Bronchial epithelial cell (primary cell): ENCODE results near the gene FHOD3. TPM values are rescaled to one million over a fixed set of nuclear protein-coding genes. Genes with fewer than 3 reads are reported as not detected.

Source experiments
- DNase-seq: peaks from one replicate; pipeline ENCODE4 v3.0.0-alpha.2; 2010; ENCODE audit warnings: low read depth
- FAIRE-seq: peaks from 2 replicates; lab custom pipeline; 2011; peaks lifted over from hg19 to GRCh38; lab: Jason Lieb, UNC
- H3K27me3 ChIP-seq: 2 replicates; pipeline ENCODE4 v1.5.1; 2011; ENCODE audit warnings: low read length; ENCODE audit not compliant: control insufficient read depth, insufficient read depth
- H3K36me3 ChIP-seq: 2 replicates; pipeline ENCODE4 v1.5.1; 2011; ENCODE audit warnings: low read length; ENCODE audit not compliant: control insufficient read depth, insufficient read depth
- H3K4me3 ChIP-seq: 2 replicates; pipeline ENCODE4 v1.5.1; 2011; ENCODE audit warnings: mild to moderate bottlenecking, low read depth, low read length, control low read depth
- total RNA-seq: library from RNA; depleted of rRNA; stranded (reverse); fragments of >200 nt; gene quantifications from 2 replicates; pipeline ENCODE4 v1.2.1, GENCODE V29; 2014
- TF ChIP-seq, protein P1 (sequence below): IDR thresholded peaks from 2 replicates; pipeline ENCODE4 v1.5.1; 2011; ENCODE audit warnings: mild to moderate bottlenecking, moderate library complexity, low read length, control low read depth, inconsistent platforms; ENCODE audit not compliant: insufficient read depth, severe bottlenecking

FHOD3 gene
- total RNA-seq, 1 donor from 2014 or later = 15.8 TPM

DNA sequence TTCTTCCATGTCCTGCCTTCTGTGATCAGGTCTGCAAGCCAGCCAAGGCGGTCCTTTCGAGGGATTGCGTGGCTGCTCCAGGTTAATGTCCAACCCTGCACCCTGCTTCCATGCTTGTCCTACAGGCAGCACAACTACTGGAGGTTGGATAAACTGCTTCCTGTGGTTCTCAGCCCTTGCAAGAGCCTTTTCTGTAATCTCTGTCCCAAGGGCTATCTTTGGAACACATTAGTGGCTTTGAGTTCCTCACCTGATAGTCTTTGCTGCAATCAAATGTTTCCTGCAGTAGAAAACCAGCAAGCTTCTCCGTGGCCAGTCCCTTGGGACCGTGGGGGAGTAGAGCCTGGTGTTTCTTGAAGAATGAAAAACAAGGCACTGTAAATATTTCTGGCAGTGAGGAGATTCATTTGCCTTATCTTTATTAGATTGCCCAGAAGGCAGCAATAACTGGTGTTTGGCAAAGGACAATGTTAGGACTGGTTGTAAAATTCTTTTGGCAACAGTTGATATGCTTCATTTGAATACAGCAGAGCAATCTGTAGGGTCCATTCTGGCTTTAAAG lies 214.4 kb downstream of the FHOD3 start:
- TF ChIP-seq, protein P1, sequence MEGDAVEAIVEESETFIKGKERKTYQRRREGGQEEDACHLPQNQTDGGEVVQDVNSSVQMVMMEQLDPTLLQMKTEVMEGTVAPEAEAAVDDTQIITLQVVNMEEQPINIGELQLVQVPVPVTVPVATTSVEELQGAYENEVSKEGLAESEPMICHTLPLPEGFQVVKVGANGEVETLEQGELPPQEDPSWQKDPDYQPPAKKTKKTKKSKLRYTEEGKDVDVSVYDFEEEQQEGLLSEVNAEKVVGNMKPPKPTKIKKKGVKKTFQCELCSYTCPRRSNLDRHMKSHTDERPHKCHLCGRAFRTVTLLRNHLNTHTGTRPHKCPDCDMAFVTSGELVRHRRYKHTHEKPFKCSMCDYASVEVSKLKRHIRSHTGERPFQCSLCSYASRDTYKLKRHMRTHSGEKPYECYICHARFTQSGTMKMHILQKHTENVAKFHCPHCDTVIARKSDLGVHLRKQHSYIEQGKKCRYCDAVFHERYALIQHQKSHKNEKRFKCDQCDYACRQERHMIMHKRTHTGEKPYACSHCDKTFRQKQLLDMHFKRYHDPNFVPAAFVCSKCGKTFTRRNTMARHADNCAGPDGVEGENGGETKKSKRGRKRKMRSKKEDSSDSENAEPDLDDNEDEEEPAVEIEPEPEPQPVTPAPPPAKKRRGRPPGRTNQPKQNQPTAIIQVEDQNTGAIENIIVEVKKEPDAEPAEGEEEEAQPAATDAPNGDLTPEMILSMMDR = no peak
- Histone ChIP-seq H3K4me3 (no peak overlapping the region), H3K27me3 (no peaks in the 10 kb centered on the region), H3K36me3 (no peaks in the 10 kb centered on the region)
- FAIRE-seq (no peak), DNase-seq (no peak)

DNA sequence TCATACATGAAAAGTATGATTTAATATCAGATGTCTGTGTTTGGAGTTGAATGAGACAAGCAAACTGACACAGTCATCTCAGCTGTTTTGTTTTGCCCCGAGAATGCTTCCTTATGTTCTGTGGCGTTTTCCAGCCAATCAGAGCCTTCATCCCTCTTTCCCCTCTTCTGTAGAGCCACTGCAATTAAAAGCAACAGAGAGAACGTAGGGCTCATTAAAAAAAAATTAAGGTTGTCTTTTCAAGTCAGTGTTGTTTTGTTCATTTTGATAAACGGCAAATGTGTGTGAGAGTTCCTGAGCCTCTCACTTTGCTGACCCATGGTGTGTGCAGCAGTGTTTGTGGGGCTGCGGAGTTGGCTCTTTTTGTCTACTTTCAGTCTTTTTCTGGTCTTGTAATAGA lies 216.0 kb downstream of the FHOD3 start:
- Histone ChIP-seq H3K27me3 (no peaks in the 10 kb centered on the region), H3K4me3 (no peak overlapping the region), H3K36me3 (no peaks in the 10 kb centered on the region)
- TF ChIP-seq, protein P1 = no peak
- FAIRE-seq = no peak
- no peak for DNase-seq

DNA sequence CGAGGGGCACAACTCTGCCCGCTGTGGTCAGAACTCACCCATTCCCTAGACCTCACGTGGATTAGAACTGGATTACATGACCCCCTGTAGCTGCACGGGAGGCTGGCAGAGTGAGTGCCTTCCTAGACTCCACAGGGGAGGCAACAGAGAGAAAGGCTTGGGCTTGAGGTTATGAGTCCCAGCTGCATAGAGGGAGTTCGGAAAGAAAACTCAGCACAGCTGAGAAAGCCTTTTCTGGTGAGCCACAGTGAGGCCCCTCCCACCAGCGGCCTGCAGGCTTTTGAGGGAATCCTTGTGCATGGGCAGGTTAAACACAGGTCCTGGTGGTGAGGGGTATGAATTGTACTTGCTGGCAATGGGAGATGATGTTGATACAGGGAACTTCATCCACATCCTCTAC lies 217.3 kb downstream of the FHOD3 start:
- DNase-seq (no peak), FAIRE-seq (no peak)
- Histone ChIP-seq H3K4me3 (no peak overlapping the region), H3K27me3 (no peaks in the 10 kb centered on the region), H3K36me3 (no peaks in the 10 kb centered on the region)
- TF ChIP-seq, protein P1 = no peak

DNA sequence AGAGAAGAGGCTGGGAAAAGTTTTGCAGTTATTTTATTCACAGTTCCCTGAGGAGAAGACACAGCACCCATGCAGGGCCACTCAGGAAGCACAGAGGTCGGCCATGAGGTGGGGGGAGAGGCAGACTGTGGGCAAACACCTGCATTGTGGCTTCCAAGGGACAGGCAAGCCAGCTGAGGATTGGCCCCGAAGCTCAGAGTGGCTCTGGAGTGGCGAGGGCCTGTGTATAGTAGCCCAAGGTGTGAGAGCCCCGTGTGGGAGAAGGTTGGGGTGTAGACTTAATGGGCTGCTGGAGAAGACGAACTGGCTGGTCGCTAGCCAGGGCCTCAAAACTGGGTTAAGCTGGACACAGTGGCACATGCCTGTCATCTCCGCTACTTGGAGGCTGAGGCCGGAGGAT lies 218.7 kb downstream of the FHOD3 start:
- no peak for DNase-seq
- Histone ChIP-seq H3K36me3 (no peaks in the 10 kb centered on the region), H3K4me3 (no peak overlapping the region), H3K27me3 (no peaks in the 10 kb centered on the region)
- no peak for FAIRE-seq
- TF ChIP-seq, protein P1 = no peak

DNA sequence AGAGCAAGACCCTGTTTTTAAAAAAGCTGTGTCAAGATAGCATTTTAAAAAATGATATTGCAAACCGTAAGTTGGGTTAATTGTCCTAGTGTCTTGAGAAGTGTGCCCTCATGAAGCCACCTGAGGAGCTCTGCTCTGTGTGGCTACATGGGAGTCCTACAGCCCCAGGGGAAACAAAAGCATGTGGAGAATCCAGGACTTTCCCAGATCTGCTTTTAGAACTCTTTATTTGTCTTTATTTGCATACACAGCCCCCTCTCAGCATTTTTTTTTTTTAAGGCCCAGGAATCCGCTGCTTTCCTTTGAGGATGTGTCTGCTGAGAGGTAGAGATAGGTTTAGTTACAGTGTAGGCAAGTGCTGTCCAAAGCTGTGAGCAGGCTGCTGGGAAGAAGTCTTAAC lies 219.2 kb downstream of the FHOD3 start:
- Histone ChIP-seq H3K36me3 (no peaks in the 10 kb centered on the region), H3K27me3 (no peaks in the 10 kb centered on the region), H3K4me3 (no peak overlapping the region)
- TF ChIP-seq, protein P1 = no peak
- FAIRE-seq (no peak), DNase-seq (no peak)

DNA sequence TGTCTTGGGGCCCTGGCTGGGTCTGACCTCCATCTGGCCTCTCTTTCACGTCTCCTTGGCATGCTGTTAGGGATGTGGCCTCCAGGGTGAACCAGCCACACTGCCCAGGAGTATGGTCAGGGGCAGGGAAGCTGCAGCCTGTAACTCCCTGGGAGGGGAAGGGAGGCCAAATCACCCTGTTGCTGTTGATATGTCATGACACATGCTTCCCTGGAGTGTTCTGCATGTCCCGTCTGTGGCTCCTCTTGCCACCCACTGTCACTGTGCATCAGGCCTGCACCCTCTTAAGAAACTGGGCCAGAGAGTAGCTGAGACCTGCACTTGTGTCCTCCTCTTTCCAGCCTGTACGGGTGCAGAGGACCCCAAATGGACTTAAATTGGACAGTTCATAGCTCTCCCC lies 221.3 kb downstream of the FHOD3 start:
- peak; percentile 36 for FAIRE-seq
- no peak for DNase-seq
- H3K36me3 ChIP-seq = no peaks in the 10 kb centered on the region

More for the DNA sequence above, 221.3 kb downstream of the FHOD3 start:
- Histone ChIP-seq H3K27me3 (no peaks in the 10 kb centered on the region), H3K4me3 (no peak overlapping the region)
- TF ChIP-seq, protein P1 = no peak
